HepG2 (cell line): ENCODE data around the gene PLCB1.

Source experiments
- CTCF ChIP-seq: sonication (generic); formaldehyde crosslinking; IDR thresholded peaks from 2 replicates; pipeline ENCODE4 v1.5.0; 2020; ENCODE audit warnings: mild to moderate bottlenecking, missing genetic modification reagents, moderate library complexity
- SIN3A ChIP-seq: IDR thresholded peaks from 2 replicates; pipeline ENCODE4 v1.6.1; 2011; ENCODE audit warnings: low read depth, mild to moderate bottlenecking, control low read depth, low read length, borderline replicate concordance

- TF ChIP-seq CTCF (CRISPR knock-in tag) = no peak
- TF ChIP-seq SIN3A = no peak
Measured at GRCh38 chr20:8291873-8292272, 159.8 kb downstream of the PLCB1 start.
